HT1080 (cell line): ENCODE measurements around the gene STK24. TPM values are rescaled to one million over a fixed set of nuclear protein-coding genes. Genes with fewer than 3 reads are reported as not detected.
"Not testable (repeated sequence)": the region's sequence is repeated elsewhere in the genome, so short reads cannot be mapped to it uniquely, and the experiment has no call there.

Experiments used
- DNase-seq: peaks from one replicate; pipeline ENCODE4 v3.0.0-alpha.2; 2015; ENCODE audit warnings: low read depth
- polyA plus RNA-seq, 2 experiments: library from polyadenylated mRNA; depleted of rRNA; stranded (reverse); fragments of >200 nt; gene quantifications; 2 replicates each; pipeline ENCODE4 v1.2.3, GENCODE V29; 2015
- total RNA-seq: library from RNA; depleted of rRNA; stranded (reverse); fragments of >200 nt; shearing (Covaris generic); gene quantifications from 2 replicates; pipeline ENCODE4 v1.2.3, GENCODE V29; 2014; rRNA removed

Gene STK24
- 76.1 and 81.7 TPM in 2 replicates for total RNA-seq
- 136 and 165 TPM in 2 replicates for polyA plus RNA-seq (2015; cell fraction: cytosol; rRNA removed)
- 78.2 and 79.7 TPM in 2 replicates for polyA plus RNA-seq (2015; cell fraction: nucleus; rRNA removed)

DNA sequence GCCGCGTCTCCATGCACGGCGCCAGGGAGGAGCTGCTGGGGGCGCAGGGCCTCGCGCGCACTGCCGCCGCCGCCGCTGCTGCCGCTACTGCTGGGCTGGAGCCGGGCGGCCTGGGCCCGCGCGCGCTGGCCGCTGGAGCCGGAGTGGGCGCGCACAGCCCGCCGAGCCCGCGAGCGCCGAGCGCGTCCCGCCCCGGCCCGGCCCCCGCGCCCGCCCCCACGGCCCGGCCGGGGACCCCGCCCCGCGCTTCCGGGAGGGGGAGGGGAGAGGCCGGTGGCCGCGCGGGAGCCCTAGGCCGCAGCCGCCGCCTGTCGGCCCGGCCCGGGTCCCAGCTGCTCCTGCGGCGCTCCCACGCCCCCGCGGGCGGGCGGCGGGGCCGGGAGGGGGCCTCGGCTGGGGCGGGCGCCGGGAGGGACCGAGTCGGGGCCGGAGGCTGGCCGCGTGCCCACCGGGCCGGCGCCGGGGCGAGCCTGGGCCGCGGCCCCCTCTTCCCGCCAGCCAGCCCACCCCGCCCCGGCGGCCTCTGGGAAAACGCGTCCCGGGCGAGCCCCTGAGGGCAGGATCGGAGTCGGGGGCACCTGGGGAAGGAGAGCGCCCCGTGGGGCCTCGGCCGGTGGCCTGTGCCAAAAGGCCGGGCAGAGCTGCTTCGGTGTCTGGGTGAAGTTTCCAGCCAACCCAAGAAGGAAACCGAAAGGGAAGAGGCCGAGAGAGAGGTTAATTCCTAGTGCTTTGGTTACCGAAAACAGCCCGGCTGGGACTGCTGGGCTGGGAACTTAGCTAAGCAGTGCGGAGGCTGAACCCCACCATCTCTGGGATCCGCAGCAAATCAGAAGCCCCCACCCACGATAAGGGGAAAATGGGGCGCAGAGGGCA is at the start of gene STK24:
TSS of gene STK24 (minus strand) at position 145 of the 873 bp plus-strand sequence. CDS start 321 bp downstream, outside the sequence.
- peak; percentile 56 for DNase-seq

DNA sequence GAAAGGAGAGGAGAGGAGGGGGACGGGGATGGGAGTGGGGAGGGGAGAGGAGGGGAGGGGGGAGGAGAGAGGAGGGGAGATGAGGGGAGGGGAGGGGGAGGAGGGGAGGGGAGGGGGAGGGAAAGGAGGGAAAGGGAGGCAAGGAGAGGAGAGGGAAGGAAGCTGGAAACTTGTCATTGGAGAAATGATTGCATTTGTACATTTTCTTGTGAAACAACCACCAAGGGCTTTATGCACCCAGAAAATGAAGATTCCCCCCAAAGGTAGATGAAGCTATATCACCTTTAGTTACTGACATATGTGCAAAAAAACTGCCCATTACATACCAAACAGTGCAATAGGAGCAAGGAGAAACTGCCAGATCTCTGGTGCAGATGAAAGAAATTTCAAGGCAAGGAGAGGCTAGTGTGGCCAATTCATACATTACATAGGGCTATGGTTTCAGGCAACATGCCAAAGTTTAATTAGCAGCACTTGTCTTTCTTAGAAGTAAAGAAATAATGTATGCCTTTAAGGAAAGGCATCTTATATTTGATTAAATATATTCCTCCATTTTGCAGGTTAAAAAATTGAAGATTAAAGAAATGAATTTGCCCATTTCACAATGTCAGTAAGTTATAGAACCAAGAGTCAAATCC is 49.5 kb upstream of the STK24 start:
- no peak for DNase-seq

DNA sequence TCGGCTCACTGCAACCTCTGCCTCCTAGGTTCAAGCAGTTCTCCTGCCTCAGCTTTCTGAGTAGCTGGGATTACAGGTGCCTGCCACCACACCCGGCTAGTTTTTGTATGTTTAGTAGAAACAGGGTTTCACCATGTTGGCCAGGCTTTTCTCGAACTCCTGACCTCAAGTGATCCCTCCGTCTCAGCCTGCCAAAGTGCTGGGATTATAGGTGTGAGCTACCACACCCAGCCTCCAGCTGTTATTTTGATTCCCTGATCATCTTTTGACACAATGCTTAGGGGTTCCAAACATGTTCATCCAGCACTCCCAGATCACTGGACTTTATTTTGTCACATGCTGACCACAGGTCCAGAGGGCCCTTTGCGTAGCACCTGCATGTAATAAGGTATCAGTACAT is 47.7 kb upstream of the STK24 start:
- DNase-seq, result not testable (repeated sequence)

DNA sequence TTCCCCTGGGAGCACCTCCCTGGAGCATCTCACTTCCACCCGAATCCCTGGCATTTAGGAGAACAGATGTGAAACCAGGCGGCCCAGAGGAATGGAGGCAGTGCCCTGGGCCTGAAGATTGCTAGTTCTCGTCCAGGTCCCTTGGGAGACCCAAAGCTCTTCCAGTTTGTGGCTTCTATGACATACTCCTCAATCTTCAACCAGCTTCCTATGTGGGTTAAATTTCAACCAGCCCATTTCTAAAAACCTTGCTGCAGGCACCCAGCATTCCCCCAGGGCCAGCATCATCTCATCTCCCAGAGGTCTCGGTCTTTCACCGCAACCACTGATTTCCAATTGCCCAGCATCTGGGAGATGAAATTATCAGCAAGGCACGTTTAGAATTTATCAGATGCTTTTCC is 46.0 kb upstream of the STK24 start:
- no peak for DNase-seq

DNA sequence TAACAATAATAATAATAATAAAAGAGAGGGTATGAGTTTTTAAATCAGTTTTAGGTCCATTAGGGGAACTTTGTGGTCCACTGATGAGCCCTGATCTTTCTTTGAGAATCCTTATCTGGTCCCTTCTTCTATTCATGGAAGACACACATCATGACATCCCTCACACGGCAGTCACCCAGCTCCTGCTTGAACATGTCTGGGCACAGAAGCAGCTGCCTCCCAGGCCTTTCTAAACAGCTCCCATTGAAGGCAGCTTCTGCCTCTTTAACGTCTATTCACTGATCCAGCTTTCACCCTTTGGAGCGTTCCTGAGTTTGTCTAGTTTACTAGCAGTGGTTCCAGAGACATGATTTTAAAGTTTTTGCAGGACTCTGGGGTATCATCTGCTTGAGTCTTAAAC is 42.6 kb upstream of the STK24 start:
- no peak for DNase-seq

DNA sequence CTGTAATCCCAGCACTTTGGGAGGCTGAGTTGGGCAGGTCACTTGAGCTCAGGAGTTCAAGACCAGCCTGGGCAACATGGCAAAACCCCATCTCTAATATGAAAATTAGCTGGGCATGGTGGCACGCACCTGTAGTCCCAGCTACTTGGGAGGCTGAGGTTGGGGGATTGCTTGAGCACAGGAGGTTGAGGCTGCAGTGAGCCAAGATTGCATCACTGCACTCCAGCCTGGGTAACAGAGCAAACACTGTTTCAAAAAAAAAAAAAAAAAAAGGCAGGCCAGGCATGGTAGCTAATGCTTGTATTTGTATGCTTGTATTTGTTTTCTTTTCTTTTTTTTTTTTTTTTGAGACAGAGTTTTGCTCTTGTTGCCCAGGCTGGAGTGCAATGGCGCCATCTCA is 38.7 kb upstream of the STK24 start:
- DNase-seq, result not testable (repeated sequence)

DNA sequence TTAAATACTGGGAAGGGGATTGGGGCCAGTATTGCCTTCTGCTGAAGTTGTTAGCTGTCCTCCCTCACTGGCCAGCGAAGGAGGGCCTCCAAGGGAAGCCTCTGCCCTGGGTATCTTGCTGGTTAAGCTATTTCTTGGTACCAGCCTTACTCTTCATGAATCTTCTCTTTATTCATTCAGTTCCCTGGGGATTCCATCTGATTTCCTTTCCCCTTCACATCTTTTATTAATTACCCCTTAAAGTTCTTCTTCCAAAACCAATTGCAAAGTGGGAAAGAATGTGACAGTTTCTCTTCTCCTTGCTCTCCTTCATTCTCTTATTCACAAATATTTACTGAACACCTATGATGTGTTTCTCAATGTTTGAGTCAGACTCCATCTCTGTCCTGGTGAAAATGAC is 36.7 kb upstream of the STK24 start:
- DNase-seq, result no peak

DNA sequence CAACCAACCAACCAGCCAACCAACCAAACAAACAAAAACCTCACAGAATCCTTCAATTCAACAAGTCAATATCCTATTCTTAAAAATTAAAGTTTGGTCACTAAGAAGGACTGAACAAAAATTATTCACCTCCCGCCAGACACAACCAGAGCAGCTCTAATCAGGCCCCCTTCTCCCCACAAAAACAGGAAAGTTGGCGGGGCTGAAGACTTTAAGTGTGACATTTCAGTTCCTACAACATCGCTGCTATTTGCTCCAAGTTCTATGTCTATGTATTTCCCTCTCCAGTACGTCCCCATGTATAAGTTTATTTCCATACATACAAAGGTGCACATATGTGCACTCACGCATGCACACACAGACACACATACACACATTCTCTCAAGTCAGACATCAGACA is 32.8 kb upstream of the STK24 start:
- DNase-seq, result no peak

DNA sequence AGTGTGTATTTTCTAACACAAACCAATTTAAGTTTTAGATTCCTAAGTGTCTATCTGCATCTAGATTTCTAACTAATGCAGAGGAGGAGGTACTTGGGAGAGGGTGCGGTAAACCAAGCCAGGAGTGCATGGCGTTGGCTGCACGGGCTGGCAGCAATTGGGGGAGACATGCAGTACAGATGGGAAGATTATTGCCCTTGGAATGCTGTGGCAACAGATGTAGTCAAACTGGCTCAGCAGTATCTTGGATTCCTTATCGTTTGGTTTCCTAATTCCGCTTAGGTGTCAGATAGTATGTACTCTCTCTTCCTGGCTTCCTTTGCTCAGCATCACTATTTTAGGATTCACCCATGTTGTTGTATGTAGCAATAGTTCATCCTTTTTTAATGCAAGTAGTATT is 29.4 kb upstream of the STK24 start:
- DNase-seq, result no peak

DNA sequence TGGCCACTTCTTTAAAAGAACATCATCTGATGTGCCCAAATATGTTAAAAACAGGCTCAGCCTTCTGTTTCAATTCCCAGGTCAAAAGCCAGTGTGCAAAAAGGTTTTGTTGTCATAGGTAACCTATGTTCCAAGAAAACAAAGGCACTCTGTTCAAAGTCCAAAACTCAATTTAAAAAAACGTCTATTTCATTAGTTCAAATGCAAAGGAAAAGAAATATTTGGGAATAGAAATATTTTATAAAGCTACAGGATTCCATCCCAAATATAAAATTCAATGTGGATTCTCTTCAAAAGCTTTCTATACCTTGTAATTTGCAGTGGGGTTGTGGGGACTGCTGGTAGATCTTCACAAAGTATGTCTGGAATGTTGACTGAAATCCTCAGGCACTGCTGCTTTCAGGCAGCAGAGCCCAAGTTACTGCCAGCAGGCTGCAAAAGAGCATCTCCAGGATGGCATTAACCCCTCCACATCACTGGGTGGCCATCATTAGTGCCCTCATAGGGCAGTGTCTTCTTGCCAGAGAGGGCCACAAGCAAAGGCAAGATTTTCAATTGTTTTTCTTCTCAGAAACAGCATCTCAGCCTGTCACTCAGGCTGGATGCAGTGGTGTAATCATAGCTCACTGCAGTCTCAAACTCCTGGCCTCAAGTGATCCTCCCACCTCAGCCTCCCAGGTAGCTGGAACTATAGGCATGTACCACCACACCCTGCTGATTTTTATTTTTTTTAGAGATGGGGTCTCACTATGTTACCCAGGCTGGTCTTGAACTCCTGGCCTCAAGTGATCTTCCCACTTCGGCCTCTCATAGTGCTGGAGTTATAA is 22.8 kb upstream of the STK24 start:
- no peak for DNase-seq

DNA sequence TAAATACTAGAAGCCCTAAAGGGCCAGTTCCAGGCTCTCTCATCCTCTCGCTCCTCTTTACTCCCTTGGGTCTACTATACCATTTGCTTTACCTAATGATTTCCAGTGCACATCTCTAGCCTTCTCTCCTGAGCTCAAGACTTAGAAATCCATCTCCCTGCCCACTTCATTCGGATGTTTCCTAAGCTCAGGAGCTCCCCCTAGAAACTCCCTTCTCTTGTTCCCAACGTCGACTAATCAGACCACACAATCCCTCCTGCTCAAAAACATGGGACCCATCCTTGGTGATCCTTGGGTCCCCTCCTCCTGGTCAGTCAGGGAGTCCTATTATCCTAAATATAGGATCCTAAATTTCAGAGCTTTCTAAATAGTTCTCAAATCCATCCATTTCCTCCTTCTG is 21.1 kb upstream of the STK24 start:
- DNase-seq, result peak; percentile 19

DNA sequence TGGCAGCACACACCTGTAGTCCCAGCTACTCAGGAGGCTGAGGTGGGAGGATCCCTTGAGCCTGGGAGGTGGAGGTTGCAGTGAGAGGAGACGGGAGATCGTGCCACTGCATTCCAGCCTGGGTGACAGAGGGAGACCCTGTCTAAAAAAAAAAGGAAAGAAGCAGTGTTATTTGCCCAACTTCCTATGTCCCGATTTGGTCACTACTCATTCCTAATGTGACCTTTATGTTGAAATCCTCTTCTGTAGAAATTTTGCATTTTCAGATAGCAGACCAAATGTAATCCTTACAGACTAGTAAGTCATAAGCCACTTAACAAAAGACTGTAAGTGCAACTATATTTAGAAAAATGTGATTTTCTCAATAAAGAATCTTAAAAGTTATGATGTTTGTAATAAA is 18.2 kb upstream of the STK24 start:
- DNase-seq, result no peak

DNA sequence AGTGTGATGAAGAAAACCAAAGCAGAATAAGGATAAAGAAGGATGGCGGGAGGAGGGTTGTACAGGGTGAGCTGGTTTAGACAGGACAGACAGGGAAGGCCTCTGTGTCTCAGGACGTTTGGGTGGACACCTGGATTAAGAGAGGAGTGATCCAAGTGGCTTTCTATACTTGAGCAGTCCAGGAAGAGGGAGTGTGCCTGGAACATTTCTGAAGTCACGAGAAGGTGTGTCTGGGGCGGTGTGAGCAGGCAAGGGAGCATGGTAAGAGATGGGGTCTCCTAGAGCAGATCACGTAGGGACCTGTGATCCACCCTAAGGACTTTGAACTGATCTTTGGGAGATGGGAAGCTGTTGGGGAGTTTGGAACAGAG is 15.4 kb upstream of the STK24 start:
- no peak for DNase-seq

DNA sequence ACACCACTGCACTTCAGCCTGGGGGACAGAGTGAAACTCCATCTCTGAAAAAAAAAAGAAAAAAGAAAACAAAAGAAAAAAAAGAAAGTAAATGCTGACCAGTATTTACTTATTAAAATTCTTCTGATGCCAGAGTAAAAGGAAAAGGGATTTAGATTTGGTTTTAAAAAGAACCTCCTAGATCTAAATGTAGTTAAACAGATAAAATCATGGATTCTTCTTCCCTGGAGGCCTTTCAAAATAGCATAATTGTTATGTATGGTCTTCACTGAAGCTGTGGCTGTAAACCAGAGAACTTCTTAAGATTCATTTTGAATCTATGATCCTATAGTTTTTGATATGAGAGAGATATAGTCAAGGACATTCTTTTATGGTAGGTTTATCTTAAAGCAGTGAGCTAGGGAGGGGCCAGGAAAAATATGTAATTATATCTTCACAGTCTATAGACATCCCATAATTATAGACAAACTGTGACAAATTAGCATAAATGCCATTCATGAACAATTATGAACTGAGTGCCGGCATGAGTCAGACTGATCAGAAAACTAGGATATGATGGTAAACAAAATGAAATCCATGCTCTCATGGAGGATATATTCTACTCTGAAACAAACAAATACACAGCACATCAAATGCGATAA is 14.9 kb upstream of the STK24 start:
- DNase-seq, result no peak

DNA sequence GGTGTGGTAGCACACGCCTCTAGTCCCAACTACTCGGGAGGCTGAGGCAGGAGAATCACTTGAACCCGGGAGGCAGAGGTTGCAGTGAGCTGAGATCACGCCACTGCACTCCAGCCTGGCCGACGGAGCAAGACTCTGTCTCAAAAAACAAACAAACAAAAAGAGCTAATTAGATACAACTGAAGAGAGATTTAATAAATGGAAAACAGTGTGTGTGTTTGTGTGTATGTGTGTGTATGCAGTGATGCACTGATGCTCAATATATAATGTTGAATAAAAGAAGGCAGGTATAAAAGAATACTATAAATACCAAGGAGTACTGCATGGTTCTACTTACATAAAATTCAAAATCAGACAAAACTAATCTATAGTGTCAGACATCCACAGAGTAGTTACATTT is 13.6 kb upstream of the STK24 start:
- DNase-seq, result not testable (repeated sequence)

DNA sequence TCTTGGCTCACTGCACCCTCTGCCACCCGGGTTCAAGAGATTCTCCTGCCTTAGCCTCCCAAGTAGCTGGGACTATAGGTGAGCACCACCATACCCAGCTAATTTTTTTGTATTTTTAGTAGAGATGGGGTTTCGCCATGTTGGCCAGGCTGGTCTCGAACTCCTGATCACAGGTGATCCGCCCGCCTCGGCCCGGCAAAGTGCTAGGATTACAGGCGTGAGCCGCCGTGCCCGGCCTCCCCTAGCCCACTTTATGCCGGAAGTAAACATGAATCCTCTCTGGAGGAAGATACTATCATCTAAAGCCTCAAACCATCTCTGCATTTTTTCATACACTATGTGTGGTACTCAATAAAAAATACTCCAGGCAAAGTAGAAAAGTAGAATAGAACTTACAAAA is 12.6 kb upstream of the STK24 start:
- not testable (repeated sequence) for DNase-seq

DNA sequence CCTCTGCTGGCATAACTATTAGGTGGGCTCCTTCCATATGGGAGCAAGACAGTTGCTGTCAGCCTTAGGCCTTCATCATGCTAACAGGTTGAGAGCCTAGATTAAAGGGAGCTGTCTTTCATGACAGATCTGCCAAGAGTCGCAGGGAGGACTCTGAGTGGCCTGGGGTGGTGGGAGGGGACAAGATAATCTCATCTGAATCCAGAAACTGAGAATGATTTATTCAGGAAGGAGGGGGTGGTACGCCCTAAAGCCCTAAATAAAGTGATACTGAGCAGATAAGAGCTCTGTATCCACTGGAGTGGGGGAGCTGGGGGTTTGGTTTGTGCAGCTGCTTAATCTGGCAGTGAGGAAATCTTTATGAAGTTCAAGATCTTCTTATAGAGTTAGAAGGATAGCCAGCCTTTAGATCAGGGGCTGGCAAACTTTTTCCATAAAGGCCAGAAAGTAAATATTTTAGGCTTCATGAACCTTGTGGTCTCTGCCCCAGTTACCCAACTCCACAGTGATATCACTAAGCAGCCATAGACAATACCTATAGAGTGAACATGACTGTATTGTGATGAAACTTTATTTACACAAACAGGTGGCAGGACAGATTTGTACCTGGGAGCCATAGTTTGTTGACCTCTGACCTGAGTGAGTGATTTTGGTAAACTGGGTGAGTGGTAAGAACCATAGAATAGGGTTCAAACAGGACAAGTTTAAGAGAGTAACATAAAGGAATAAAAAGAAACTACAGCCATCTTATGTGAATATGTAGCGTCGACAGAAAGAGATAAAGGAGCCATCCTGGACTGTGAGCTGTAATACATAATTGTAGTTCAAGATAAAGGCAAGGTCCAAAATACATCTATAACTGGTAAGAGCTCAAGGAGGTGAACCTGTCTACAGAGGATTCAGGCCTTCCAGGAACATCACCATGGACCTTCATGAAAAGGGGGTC is 9.8 kb upstream of the STK24 start:
- no peak for DNase-seq

DNA sequence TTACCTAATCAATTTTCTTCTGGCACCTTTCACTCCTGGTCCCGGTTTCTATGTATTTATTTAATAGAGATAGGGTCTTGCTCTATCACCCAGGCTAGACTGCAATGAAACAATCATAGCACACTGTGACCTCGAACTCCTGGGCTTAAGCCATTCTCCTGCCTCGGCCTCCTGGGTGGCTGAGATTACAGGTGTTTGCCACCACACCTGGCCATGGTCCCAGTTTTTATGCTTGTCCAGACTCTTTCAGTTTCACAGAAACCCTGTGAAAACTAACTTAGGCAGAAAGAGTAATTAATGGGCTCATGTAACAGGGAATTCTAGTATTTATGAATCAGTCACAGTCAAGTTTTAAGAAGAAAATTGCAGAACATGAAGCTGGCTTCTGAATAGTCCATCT is 9.0 kb upstream of the STK24 start:
- no peak for DNase-seq

DNA sequence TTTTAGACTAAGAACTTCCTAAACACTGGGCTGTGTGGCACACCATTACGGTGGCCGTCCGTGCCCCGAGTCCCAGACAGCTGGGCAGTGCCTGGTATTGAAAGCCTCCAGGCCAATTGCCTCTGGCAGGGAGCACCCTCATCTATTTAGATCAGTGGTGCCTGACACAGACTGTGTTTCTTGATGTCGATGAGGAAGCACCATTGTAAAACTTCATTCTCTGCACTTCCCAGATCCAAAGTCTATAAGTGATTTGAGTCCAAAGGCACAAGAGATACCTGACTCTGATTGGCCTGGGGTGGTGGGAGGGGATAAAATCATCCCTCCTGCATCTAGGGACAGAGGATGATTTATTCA is 8.5 kb upstream of the STK24 start:
- no peak for DNase-seq

DNA sequence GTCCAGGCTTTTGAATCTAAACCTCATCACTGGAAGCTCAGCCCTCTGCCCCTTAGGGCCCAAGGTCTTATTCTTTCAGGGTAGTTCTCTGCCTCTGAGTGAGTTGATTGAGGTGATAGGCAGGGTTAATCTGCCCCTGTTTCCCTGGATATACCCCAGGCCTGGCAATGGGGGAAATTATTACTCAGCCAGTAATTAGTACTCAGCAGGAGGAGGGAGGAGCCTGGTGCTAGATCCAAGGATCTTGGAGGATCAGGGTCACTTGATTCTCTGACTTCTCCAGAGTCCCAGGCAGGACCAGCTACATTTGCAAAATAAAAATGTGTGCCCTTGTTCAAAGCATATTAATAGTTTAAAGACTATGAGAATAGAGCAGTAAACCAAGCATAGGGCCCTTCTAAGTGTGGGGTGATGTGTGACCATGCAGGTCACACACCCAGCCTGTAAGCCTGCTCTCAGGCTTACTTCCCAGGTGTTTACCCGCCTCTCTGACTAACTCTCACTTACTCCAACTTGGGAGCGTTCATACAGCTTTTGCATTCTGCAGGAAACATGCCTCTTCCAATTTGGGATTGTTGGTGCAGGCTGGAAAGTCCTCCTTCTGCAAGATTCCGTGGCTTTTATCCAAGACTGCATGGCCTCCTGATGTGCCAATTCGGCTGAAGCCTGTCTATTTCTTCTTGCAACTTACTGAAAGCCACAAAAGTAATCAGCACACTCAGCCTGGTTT is 7.9 kb upstream of the STK24 start:
- no peak for DNase-seq
